ENCODE data around the gene SYTL2.
"Not testable (repeated sequence)": the region's sequence is repeated elsewhere in the genome, so short reads cannot be mapped to it uniquely, and the experiment has no call there.

Gene SYTL2

GRCh38 chr11:85810871-85811611, at the start of gene SYTL2:
Gene SYTL2 (minus strand): TSS chr11:85811141. CDS start chr11:85757725, 53,416 bp downstream.
- in situ Hi-C loops (cut with MboI; ENCODE audit: low sequenced_read_pairs), result no loop called here

GRCh38 chr11:85859541-85859940, 48.6 kb upstream of the SYTL2 start:
- in situ Hi-C loops (cut with MboI; ENCODE audit: low sequenced_read_pairs), result not testable (repeated sequence)

- in situ Hi-C loops (cut with MboI; ENCODE audit: low sequenced_read_pairs), result no loop called here
These were observed 46.2 kb upstream of the SYTL2 start for GRCh38 chr11:85857098-85857497.

- in situ Hi-C loops (cut with MboI; ENCODE audit: low sequenced_read_pairs), result no loop called here
These were observed 44.4 kb upstream of the SYTL2 start, which contains the start of gene CCDC83 for GRCh38 chr11:85855341-85855656. Gene CCDC83 (plus strand): TSS chr11:85855383. CDS start chr11:85865124, 9,741 bp downstream.

- in situ Hi-C loops (cut with MboI; ENCODE audit: low sequenced_read_pairs), result no loop called here
These were observed 43.8 kb upstream of the SYTL2 start for GRCh38 chr11:85854557-85855340.

- in situ Hi-C loops (cut with MboI; ENCODE audit: low sequenced_read_pairs), result no loop called here
These were observed 43.2 kb upstream of the SYTL2 start for GRCh38 chr11:85854212-85854556.

GRCh38 chr11:85853541-85853940, 42.6 kb upstream of the SYTL2 start:
- in situ Hi-C loops (cut with MboI; ENCODE audit: low sequenced_read_pairs), result not testable (repeated sequence)

GRCh38 chr11:85852754-85853153, 41.8 kb upstream of the SYTL2 start:
- in situ Hi-C loops (cut with MboI; ENCODE audit: low sequenced_read_pairs), result not testable (repeated sequence)

- in situ Hi-C loops (cut with MboI; ENCODE audit: low sequenced_read_pairs), result no loop called here
These were observed 37.6 kb upstream of the SYTL2 start for GRCh38 chr11:85848556-85848955.

- in situ Hi-C loops (cut with MboI; ENCODE audit: low sequenced_read_pairs), result no loop called here
These were observed 37.1 kb upstream of the SYTL2 start for GRCh38 chr11:85848006-85848405.

GRCh38 chr11:85847436-85847835, 36.5 kb upstream of the SYTL2 start:
- in situ Hi-C loops (cut with MboI; ENCODE audit: low sequenced_read_pairs), result no loop called here

GRCh38 chr11:85845124-85845631, 34.2 kb upstream of the SYTL2 start:
- in situ Hi-C loops (cut with MboI; ENCODE audit: low sequenced_read_pairs), result no loop called here

GRCh38 chr11:85844439-85845123, 33.6 kb upstream of the SYTL2 start:
- in situ Hi-C loops (cut with MboI; ENCODE audit: low sequenced_read_pairs), result no loop called here

GRCh38 chr11:85843929-85844328, 33.0 kb upstream of the SYTL2 start:
- in situ Hi-C loops (cut with MboI; ENCODE audit: low sequenced_read_pairs), result no loop called here

- in situ Hi-C loops (cut with MboI; ENCODE audit: low sequenced_read_pairs), result not testable (repeated sequence)
These were observed 30.0 kb upstream of the SYTL2 start for GRCh38 chr11:85840932-85841331.

- in situ Hi-C loops (cut with MboI; ENCODE audit: low sequenced_read_pairs), result no loop called here
These were observed 24.8 kb upstream of the SYTL2 start for GRCh38 chr11:85835729-85836128.

- in situ Hi-C loops (cut with MboI; ENCODE audit: low sequenced_read_pairs), result no loop called here
These were observed 24.3 kb upstream of the SYTL2 start for GRCh38 chr11:85835263-85835662.

GRCh38 chr11:85831050-85831449, 20.1 kb upstream of the SYTL2 start:
- in situ Hi-C loops (cut with MboI; ENCODE audit: low sequenced_read_pairs), result no loop called here

GRCh38 chr11:85829172-85829571, 18.2 kb upstream of the SYTL2 start:
- in situ Hi-C loops (cut with MboI; ENCODE audit: low sequenced_read_pairs), result no loop called here

- in situ Hi-C loops (cut with MboI; ENCODE audit: low sequenced_read_pairs), result no loop called here
These were observed 17.7 kb upstream of the SYTL2 start for GRCh38 chr11:85828640-85828978.

GRCh38 chr11:85827748-85828639, 17.1 kb upstream of the SYTL2 start:
- in situ Hi-C loops (cut with MboI; ENCODE audit: low sequenced_read_pairs), result no loop called here
